GM18861 (cell line): ENCODE measurements around the gene ARHGAP6.

ENCODE experiments used
- ATAC-seq: cut with Tn5 transposase; IDR thresholded peaks from one replicate; pipeline ENCODE4 v1.9.1; 2021; ENCODE audit not compliant: unreplicated experiment

ARHGAP6 gene, protein sequence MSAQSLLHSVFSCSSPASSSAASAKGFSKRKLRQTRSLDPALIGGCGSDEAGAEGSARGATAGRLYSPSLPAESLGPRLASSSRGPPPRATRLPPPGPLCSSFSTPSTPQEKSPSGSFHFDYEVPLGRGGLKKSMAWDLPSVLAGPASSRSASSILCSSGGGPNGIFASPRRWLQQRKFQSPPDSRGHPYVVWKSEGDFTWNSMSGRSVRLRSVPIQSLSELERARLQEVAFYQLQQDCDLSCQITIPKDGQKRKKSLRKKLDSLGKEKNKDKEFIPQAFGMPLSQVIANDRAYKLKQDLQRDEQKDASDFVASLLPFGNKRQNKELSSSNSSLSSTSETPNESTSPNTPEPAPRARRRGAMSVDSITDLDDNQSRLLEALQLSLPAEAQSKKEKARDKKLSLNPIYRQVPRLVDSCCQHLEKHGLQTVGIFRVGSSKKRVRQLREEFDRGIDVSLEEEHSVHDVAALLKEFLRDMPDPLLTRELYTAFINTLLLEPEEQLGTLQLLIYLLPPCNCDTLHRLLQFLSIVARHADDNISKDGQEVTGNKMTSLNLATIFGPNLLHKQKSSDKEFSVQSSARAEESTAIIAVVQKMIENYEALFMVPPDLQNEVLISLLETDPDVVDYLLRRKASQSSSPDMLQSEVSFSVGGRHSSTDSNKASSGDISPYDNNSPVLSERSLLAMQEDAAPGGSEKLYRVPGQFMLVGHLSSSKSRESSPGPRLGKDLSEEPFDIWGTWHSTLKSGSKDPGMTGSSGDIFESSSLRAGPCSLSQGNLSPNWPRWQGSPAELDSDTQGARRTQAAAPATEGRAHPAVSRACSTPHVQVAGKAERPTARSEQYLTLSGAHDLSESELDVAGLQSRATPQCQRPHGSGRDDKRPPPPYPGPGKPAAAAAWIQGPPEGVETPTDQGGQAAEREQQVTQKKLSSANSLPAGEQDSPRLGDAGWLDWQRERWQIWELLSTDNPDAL (N-terminal part only)

DNA sequence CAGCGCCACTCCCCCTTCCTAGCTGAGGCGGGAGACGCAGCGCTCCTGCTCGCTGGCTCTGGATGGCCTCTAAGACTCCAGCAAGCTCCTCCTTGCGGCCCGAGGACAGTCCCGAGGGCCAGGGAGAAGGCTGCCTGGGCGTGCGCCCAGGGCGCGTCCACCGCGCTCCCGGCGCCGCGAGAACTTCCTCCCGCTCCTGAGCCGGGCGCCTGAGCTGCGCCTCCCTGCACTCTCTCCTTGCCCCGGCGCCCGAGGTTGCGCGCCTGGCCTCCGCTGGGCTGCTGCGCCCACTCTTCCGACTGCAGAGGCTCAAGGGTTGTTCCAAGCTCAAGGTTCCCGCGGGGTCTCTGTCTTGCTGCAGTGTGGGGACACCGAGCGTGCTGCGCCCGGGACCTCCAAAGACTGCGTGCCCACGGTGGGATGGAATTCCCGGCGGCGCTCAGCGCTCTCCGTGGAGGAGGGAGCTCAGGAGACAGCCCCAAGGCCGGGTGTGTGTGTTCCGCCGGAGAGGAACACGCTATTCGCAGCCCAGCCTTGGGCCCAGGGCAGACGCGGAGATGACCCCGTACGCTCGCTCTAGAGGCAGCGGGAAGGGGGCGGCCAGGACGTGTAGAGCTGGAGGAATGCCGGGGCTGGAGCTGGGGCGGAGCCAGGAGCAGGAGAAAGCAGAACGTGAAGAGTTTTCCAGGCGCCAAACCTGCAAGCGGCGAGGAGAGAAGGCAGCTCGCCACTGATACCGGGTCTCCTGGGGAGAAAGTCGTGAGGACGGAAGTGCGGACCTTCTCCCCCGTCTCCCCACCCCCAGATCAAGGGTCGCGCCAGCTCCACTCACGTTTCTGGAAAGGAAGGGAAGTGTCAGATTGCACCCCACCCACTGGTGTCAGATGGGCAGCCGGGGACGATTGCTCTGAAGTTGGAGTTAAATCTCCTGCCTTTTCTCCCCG, at the start of gene ARHGAP6:
Gene ARHGAP6 (minus strand): TSS at position 753 of the 944 bp plus-strand sequence. CDS start 1,092 bp downstream, outside the sequence.
- ATAC-seq: no peak

DNA sequence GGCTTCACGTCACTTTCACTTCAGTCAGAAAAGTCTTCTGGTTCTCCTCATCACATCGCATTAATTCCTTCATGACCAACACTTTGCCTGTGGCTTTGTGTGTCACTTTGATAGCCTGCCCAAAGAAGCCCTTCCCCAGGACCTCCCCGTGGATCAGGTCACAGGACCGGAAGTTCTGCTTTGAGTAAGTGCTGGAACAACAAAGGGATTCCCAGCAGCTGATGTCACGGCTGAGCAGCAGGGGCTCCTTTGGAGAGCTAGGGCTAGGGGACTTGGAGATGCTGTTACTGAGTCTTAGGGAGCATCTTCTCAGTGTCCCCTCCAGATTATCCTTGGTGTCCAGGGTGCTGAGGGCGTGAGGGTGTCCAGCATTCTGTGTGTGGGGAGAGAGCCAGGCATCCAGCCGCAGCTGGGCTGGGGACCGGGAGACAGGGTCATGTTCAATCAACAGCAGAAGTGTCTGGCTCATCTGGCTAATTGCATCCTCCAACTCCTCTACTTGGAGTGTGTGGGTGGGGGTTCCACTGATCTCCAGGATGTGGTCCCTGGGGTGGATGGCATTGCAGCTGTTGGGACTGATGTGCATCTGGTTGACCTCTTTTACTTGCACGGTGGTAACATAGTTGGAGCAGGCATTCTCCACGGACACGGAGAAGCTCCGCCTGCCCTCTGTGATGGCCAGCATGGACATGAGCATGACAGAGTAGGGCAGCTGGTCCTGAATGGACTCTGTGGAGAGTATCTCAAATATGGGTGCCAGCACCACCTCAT, 39.2 kb upstream of the ARHGAP6 start:
- no peak for ATAC-seq

DNA sequence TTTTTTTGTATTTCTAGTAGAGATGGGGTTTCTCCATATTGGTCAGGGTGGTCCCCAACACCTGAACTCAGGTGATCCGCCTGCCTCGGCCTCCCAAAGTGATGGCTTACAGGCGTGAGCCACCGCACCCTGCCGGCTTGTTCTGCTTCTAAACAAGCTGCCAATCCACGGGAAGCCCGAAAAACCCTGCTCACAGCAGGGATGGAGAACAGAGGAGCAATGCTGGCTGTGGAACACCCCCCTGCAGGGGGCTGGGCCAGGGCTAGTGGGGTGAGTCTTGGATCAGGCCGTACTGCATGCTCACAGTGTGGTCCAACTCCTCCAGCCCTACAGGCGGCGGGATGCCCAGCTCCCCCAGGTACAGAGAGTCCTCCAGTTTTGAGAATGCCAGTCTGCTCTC, 38.1 kb upstream of the ARHGAP6 start:
- ATAC-seq: no peak

DNA sequence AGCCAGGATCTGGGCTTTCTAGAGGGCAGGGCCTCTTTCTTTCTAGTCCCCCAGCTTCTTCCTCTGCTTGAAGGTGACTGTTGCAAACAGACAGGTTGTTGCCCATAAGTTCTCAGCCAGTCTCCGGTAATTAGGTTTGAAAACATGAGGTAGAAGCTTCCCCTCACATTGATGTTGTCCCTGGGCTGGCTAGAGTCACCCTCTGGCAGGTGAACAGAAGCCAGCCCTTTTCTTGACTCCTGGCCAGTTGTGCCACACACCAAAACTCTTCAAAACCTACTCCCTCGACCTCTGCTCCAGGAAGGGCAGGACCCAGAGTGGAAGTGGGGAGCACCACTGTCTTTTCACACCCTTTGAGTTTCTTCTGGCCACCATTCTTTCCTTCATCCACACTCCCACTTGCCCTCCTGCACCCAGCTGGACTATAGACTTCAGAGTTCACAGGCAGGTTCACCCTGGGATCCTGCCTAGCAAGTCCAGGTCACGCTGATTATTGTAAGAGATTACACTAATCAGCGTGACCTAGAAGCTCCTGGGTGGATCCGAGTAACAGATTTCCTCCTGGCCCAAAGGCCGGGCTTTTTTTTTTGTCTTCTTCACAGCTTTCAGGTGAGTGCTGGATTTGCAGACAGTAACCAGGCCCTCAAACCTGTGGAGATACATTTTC, 37.4 kb upstream of the ARHGAP6 start:
- ATAC-seq: no peak

DNA sequence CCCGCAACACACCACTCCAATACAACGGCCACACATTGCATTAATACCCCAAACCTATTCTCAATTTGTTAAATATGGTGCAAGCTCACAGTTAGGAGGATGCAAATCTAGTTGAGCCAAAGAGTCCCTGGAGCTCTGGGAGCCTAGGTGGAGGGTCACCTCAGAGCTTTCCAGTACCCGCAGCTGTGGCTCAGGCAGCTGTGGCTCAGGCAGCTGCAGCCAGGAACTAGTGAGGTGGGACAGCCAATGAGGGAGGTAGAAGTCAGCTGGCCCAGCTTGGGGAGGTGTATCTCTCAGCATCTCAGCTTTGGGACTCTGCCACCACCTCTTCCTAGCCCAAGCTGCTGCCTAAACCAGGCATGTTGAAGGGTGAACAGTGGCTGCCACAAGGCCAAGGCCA, 36.7 kb upstream of the ARHGAP6 start:
- no peak for ATAC-seq

DNA sequence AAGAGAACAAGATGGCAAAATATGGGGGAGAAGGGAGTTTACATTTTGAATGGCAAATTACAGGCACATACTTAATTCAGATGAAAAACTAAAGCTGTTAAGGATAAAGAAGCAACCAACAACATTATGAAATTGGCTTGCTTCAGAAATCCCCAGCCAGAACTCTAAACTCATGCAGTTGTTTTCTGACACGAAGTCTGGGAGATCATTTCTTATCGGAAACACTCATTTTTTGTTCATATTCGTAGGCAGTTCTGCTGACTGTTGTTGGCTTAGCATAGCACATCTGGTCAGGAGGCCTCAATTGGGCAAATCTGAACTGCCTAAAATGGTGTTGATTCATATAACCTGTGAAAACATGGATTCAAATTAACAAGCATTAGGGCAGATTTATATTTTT, 33.0 kb upstream of the ARHGAP6 start:
- ATAC-seq: no peak

DNA sequence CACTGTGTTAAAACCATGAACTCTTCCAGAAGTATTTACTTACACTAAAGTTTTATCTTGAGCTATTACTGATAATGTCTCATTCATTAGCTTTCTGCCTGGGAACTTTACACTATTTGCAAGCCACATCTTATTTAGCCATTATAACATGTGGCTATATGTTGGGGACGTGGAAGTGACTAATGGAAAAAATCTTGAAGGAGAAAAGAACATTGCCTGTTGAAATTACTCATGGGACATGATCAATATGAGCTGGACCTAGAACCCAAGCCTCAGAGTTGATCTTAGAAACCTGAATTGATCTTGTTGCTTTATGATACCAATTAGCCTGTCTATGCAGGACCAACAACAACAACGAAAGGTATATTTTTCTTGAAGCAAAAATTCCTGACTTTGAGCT, 22.5 kb upstream of the ARHGAP6 start:
- no peak for ATAC-seq

DNA sequence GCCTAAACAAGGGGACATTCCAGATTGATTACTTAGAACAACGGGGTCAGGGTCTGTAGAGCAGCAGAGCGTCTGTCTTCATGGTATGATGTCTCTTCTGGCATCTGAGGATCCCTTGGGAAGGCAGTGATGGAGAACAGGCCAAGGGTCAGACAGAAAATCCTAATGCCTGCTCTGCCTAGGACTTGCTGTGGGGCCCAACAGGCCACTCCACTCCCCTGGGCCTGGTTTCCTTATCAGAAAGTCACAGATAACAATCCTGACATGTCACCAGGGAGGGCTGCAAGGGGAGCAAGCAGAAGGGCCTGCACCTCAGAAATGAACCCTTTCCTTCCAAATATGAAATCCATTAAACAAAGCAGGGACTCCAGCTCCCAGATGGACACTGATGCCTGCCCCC, 21.4 kb upstream of the ARHGAP6 start:
- ATAC-seq: no peak

DNA sequence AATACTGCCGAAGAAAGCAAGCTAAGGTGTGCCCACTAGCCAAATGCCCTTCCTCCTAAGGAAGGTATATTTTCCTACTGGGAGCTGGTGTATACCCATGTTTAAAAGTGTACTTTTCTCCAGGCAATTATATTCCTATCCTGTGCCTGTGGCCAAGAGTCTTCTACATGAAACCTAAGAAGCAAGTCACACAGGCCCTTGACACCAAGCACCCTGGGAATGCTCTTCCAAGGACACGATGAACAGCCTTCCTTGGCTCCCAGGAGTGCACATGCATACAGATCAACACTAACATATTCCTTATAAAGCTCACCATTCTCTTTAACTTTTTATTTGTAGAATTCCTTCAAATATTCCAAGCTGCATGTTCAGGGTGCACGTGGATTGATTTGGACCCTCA, 17.3 kb upstream of the ARHGAP6 start:
- no peak for ATAC-seq

DNA sequence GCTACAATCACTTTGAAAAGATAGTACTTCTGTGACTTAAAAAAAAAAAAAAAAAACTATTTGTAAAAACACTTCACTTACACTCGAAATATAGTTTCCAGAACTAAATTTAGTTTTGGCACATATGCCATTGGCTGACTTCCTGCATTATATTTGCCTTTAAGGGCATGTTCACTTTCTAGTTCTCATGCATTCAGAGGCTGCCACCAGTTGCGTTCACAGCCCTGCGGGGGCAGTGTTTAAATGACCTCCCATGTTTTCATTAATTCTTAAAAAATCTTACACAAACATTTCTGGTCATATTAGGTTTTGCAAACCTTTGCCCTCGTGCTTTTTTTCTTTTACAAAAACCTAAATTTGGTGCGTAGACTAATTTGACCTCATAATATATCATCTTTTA, 12.4 kb upstream of the ARHGAP6 start:
- ATAC-seq: no peak

DNA sequence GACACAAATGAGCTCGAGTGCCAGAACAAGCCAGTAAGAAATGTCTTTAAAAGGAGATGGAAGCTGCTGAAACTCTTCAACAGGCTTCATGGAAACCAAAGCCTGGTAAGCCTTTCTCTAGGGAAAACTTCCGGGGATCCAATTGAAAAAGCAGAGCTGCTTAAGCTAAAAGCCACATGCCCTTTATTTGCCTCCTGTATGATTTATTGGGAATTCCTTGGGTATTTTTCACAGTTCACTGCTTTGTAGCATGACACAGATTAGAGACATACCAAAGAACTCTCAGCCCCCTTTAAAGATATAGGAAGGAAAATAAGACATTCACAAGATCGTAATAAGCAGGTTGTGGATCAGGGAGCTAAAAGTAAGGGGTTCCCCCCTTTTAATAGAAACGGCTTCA, 6.5 kb upstream of the ARHGAP6 start:
- ATAC-seq: no peak

DNA sequence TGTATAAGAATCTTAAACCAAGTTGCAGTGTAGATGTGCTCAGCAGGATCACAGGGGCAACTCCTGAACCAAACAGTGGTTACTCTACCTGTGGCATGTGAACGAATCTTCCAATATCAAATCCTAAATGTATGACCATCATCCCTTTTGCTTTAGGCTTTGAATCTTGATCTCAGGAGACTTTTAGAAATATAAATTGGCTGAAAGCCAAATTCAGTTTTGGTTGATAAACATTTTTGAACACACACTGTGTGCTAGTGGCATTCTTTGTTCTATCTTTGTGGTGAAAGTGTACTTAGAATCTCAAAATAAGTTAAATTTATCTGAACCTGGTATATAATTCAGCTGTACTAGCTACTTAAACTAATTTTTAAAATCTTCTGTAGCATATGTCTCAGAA, 4.6 kb upstream of the ARHGAP6 start:
- no peak for ATAC-seq

DNA sequence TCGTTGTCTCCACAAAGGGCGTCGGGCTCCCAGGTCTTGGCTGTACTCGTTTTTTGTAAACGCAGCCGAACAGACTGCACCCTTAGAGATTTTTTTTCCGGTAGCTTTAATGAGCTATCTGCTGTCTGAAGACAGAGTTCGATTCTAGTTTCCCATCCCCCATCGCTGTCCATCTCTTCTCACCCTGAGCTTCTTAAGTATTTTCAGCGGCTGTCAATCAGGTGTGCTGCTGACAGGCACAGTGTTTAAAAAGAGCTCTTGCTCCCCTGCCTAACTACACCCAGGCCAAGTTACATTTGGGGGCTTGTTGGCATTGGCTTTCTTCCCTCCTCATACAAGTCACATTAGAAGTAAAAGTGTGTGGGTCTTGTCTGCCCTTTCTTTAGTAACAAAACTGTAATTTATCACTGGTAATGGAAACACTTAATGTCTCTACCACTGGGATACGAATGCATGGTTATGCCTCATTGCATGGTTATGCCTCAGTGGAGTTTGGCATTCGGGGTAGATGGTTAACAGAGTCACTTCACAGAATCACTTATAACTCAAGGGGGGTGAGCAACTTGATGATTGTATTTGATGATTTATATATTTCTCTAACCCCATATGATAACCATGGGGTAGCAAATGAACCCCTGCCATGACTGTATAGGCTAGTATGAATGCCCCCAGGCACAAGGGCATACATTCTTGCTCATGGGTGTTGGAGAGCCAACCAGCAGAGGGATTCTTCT, 1.4 kb upstream of the ARHGAP6 start:
- ATAC-seq: peak; percentile 68

DNA sequence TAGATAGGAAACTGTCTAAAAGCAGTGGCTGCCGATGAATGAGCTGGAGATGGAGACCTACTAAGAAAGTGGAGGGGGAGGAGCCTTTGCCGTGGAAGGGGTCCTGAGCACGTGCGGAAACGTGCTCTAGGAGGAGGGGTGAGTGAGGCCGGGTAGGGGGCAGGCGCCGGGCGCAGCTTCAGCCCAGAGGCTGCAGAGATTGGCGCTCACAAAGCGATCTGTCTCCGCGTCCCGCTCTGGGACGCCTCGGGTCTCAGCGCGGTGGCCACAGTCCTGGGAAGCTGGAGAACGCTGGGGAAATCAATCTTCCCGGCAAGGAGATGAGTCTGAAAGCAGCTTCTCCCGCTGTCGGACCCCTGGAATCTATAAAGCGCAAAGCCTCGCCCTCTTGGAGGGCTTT, 444 bp upstream of the ARHGAP6 start:
- no peak for ATAC-seq

DNA sequence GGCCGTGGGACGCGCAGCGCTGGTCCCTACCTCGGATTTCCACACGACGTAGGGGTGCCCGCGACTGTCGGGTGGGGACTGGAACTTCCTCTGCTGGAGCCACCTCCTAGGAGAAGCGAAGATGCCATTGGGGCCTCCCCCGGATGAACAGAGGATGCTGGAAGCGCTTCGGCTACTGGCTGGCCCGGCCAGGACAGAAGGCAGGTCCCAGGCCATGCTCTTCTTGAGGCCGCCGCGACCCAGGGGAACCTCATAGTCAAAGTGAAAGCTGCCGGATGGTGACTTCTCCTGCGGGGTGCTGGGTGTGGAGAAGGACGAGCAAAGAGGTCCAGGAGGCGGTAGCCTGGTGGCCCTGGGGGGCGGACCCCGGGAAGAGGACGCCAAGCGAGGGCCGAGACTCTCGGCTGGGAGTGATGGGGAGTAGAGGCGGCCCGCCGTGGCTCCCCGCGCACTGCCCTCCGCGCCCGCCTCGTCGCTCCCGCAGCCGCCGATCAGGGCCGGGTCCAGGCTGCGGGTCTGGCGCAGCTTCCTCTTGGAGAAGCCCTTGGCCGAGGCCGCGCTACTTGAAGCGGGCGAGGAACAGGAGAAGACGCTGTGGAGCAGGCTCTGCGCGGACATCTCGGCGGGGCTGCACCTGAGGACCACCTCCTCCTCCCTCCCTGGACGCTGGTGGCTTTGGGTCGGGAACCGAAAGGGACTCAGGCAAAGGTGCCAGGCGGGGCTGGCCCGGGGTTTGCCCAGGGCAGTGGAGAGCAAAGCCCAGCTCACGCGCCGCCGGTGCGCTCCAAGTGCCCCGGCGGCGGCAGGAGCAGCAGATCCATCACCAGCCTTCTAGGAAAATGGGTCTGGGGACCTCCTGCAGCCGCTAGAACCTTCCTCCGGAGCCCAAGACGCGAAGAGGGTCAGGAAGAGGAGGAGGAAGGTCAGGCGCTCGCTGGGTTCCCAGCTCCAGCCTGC, 1.2 kb downstream of the ARHGAP6 start:
- no peak for ATAC-seq

DNA sequence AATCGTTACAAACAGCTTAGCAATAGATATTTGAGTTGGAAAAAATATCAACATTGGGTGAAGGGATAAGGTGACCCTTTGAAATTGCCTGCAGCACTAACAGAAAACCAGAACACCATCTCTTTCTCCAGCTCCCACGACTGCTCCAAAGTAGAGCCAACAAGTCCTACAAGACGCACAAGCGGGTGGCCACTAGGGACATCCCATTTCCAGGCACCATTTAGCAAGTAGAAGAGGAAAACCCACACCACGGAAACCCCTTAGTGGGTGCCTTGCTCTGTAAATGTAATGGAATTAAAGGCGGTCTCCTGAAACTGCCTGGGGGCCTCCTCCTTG, 1.9 kb downstream of the ARHGAP6 start:
- no peak for ATAC-seq

DNA sequence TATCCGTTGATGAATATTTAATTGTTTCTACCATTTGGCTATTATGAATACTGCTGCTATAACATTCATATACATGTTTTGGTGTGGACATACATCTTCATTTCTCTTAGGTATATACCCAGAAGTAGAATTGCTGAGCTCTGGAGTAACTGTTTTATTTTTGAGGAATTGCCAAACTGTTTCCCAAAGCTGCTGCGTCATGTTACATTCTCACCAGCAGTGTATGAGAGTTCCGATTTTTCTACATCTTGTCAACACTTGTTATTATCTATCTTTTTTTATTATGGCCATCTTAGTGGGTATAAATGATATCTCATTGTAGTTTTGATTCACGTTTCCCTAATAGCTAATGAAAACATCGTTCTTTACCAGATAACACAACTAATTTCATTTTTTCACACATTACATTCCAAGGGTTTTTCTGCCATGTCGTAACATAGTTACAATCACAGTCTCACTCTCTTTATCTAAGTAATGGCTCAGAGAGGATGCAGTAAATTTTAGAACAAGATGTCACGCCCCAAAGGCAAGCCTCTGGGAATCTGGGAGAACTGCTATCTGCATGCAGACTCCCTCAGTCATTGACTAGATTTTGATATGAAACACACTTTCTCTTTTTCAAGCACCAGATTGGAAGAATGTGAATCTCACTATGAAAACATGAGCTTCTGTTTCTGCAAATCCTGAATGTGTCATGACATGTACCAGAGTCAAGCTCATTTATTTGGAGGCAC, 10.3 kb downstream of the ARHGAP6 start:
- no peak for ATAC-seq
